ENCODE results near the gene ID3. TPM values are rescaled to one million over a fixed set of nuclear protein-coding genes. Genes with fewer than 3 reads are reported as not detected.

Gene ID3
- total RNA-seq, 2 donors from 2014 or later, result 65.9 to 118 TPM

DNA sequence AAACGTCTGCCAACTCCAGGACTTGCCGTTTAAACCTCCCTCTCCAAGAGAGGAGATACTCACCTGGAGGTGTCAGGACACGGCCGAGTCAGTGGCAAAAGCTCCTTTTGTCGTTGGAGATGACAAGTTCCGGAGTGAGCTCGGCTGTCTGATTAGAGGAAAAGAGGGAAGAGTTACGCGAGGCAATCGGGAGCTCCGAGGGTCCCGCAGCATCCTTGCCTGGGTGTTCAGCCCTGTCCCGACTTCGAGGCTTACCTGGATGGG is 497 bp downstream of the ID3 start:
- no peak for ATAC-seq
- Histone ChIP-seq H3K9me3 (no peaks in the 10 kb centered on the region), H3K36me3 (replicated peaks in 1 of 2; ENCODE audit: insufficient read depth in 1 of 2, low read depth in 2 of 2) (no peaks in the 10 kb centered on the region), H3K4me1 (peaks cover 86% of the 10 kb centered on the region), H3K27ac (peak overlapping the region; percentile 90 to 94 (median 92)), H3K4me3 (peak overlapping the region; percentile 59 to 66), H3K27me3 (no peaks in the 10 kb centered on the region)
- TF ChIP-seq POLR2A (IDR thresholded peaks at IDR 0.05), result no peak
- TF ChIP-seq, protein P1, sequence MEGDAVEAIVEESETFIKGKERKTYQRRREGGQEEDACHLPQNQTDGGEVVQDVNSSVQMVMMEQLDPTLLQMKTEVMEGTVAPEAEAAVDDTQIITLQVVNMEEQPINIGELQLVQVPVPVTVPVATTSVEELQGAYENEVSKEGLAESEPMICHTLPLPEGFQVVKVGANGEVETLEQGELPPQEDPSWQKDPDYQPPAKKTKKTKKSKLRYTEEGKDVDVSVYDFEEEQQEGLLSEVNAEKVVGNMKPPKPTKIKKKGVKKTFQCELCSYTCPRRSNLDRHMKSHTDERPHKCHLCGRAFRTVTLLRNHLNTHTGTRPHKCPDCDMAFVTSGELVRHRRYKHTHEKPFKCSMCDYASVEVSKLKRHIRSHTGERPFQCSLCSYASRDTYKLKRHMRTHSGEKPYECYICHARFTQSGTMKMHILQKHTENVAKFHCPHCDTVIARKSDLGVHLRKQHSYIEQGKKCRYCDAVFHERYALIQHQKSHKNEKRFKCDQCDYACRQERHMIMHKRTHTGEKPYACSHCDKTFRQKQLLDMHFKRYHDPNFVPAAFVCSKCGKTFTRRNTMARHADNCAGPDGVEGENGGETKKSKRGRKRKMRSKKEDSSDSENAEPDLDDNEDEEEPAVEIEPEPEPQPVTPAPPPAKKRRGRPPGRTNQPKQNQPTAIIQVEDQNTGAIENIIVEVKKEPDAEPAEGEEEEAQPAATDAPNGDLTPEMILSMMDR (IDR thresholded peaks at IDR 0.05), result no peak
- 1 to 8% methylated on average over 14 of the region's 14 CpGs for WGBS, 2 donors
- intact Hi-C loops (cut with DNase I), result no loop called here
- no peak for DNase-seq

DNA sequence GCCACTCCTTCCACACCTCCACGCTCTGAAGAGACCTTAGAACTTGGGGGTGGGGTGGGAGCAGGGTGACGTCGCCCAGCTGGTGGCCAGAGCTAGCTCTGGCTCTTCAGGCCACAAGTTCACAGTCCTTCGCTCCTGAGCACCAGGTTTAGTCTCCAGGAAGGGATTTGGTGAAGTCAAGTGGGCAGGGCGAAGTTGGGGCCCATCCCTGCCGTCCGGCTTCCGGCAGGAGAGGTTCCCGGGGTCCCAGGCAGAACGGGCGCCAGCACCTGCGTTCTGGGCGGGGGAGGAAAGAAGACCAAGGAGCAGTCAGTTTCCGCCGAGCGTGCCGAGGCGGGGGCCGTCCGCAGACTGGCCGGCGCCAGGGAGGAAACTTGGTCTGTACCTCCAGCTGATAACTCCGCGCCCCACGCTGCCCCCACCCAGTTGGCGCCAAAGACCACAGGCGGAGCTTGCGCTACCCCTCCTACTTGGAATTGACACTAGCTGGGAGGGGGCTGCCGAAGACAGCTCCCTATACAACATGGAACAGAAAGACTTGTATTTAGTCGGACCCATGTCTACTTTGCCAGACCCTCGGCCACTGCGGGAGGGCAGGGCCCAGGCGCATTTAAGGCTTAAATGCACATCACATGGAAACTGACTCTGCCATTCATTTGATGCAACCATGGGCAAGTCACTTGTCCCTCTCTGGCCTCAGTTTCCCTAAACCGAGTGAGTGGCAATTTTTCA is 995 bp downstream of the ID3 start:
- intact Hi-C loops (cut with DNase I), result no loop called here
- Histone ChIP-seq H3K9me3 (no peaks in the 10 kb centered on the region), H3K36me3 (replicated peaks in 1 of 2; ENCODE audit: insufficient read depth in 1 of 2, low read depth in 2 of 2) (no peaks in the 10 kb centered on the region), H3K4me1 (peaks cover 84% of the 10 kb centered on the region), H3K27me3 (no peaks in the 10 kb centered on the region), H3K4me3 (peak overlapping the region; percentile 59 to 66), H3K27ac (peak overlapping the region; percentile 90 to 94 (median 92))
- 5 to 12% methylated on average over 23 to 34 of the region's 34 CpGs for WGBS, 2 donors
- TF ChIP-seq, protein P1 (IDR thresholded peaks at IDR 0.05), result no peak
- peak; percentile 97 for TF ChIP-seq POLR2A (IDR thresholded peaks at IDR 0.05)
- peak; percentile 90 to 95 (median 94) for DNase-seq
- peak; percentile 31 for ATAC-seq

DNA sequence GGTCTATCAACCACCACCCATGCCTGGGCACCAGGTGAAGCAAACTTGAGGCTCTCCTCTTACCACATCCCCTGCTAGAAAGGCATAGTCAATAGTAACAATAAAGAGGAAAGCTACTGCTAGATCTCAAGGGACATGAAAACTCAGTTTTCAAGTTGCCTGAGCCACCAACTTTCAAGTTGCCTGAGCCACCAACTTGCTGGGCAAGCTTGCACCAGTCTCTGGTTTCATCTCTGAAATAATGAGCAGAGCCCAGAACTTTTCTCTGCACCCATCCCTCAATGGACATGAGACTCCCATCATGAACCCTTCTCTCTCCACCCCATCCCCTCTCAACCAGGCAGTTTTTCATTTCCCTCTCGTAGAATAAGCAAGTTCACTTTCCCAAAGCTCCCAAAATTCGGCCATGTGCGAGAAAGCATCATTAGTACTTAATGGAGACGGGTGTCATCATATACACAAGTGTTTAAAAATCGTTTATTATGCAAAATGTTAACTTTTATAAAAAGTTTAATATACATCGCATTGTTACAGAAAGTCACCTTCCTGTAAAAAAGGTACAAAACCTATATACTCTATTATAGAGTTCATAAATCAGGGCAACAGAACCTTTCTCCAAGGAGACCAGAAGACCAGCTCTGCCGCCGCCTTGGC is 1.7 kb downstream of the ID3 start:
- peak overlapping the region; percentile 90 to 94 (median 92) for H3K27ac ChIP-seq

DNA sequence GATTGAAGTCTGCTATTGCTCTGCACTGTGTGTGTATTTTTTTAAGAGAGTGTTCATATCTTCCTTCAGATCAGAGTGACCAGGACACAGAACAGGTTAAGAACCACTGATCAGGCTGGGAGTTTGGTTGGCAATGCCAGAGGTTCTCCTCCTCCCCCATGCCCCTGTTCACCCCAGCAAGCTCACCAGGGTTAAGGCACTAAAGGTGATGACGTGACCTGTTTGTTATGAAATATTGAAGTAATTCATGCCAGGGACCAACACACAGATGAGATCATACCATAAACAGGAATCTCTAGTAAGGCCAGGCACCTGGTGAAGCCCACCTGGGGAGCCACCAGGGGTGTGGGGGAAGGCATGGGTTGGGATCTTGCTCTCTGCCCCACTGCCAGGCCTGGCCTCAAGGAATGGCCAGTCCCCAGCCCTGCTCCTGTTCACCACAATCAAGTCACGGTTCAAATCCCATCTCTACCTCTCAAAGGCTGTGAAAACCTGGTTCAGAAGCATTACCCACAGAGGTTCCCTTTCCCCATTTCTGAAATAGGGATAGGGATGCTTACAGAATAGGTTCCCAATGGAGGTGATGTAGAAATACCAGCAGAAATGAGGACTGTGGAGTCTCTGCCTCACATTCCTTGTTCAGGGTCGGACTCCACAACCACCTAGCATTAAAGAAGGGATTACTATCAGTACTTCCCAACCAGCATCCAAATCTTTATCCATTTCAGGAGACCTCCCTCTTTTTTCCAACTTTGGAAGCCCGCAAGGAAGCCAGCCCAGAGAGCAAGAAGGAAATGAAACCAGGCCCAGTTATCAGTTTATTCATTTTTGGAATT is 2.4 kb downstream of the ID3 start:
- Histone ChIP-seq H3K4me3 (no peak overlapping the region), H3K27me3 (no peaks in the 10 kb centered on the region), H3K27ac (peak overlapping the region; percentile 90 to 94 (median 92)), H3K9me3 (no peaks in the 10 kb centered on the region), H3K36me3 (replicated peaks in 1 of 2; ENCODE audit: insufficient read depth in 1 of 2, low read depth in 2 of 2) (no peaks in the 10 kb centered on the region), H3K4me1 (peaks cover 69% of the 10 kb centered on the region)
- intact Hi-C loops (cut with DNase I), result no loop called here
- peak; percentile 24 to 68 (median 45) for TF ChIP-seq POLR2A (IDR thresholded peaks at IDR 0.05)
- TF ChIP-seq, protein P1 (IDR thresholded peaks at IDR 0.05), result peak in 2 of 7 experiments; percentile 4 to 8
- DNase-seq (peak; percentile 46 to 72 (median 64)), ATAC-seq (peak; percentile 26)
- WGBS, 2 donors, result 71 to 79% methylated on average over 4 of the region's 4 CpGs

More for the DNA sequence above, 1.7 kb downstream of the ID3 start:
- Histone ChIP-seq H3K36me3 (replicated peaks in 1 of 2; ENCODE audit: insufficient read depth in 1 of 2, low read depth in 2 of 2) (no peaks in the 10 kb centered on the region), H3K4me1 (peaks cover 77% of the 10 kb centered on the region), H3K9me3 (no peaks in the 10 kb centered on the region), H3K4me3 (peak overlapping the region in 1 of 2 donors; percentile 66), H3K27me3 (no peaks in the 10 kb centered on the region)
- WGBS, 2 donors, result 31 to 38% methylated on average over 8 of the region's 8 CpGs
- TF ChIP-seq, protein P1 (IDR thresholded peaks at IDR 0.05), result no peak
- no peak for TF ChIP-seq POLR2A (IDR thresholded peaks at IDR 0.05)
- no peak for ATAC-seq
- intact Hi-C loops (cut with DNase I), result no loop called here
- no peak for DNase-seq
